Prostate gland (tissue), 2 donors: ENCODE measurements around the gene ATXN10.

Source experiments
- POLR2A ChIP-seq: fragments of 450-650 bp; IDR thresholded peaks from one replicate; pipeline ENCODE4 v1.6.1; 2016; ENCODE audit warnings: antibody characterized with exemption, mild to moderate bottlenecking
- POLR2AphosphoS5 ChIP-seq: sonication (generic); formaldehyde crosslinking; IDR thresholded peaks from one replicate; pipeline ENCODE4 v1.6.1; 2017; ENCODE audit warnings: antibody characterized with exemption
- TF ChIP-seq, protein P1 (sequence below), 4 experiments: fragments of 200-600 bp in 2 of 4; fragments of 450-650 bp in 2 of 4; sonication (generic) in 2 of 4; IDR thresholded peaks; 1 replicate in 3 of 4; 2 replicates in 1 of 4; pipeline ENCODE4 v1.5.1; 2016 to 2019; ENCODE audit warnings: antibody characterized with exemption in 4 of 4, mild to moderate bottlenecking in 2 of 4, moderate library complexity in 2 of 4

DNA sequence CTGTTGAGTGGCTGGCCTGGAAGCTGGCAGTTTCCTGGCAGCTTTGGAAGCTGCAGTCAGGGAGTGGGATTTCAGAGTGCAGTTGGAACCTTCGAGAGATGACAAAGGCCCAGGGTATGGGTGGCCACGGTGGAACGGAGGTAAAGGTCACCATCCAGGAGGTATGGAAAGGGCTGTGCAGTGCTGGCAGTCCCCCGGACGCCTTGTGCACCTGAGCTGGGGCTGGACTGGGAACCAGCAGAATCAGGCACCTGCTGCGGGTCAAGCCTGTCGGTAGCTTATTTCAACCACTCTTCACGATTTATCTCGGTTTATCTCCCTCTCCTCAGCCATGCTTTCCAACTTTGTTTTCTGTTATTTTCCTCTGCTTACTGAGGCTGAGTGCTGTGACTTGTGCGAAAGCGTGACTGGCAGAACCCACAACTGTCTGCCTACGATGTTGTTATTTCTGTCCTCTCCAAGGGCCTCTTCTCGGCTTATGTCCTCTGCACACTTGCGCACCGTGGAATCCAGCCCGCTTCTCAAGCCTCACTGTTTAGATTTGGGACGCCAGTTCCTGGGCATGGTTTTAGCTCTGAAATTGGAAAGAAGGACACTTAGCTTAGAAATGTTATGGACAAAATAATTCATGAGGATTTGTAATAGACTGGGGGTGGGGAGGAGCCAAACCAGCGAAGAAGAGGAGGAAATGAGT is 24.0 kb upstream of the ATXN10 start:
- TF ChIP-seq, protein P1, sequence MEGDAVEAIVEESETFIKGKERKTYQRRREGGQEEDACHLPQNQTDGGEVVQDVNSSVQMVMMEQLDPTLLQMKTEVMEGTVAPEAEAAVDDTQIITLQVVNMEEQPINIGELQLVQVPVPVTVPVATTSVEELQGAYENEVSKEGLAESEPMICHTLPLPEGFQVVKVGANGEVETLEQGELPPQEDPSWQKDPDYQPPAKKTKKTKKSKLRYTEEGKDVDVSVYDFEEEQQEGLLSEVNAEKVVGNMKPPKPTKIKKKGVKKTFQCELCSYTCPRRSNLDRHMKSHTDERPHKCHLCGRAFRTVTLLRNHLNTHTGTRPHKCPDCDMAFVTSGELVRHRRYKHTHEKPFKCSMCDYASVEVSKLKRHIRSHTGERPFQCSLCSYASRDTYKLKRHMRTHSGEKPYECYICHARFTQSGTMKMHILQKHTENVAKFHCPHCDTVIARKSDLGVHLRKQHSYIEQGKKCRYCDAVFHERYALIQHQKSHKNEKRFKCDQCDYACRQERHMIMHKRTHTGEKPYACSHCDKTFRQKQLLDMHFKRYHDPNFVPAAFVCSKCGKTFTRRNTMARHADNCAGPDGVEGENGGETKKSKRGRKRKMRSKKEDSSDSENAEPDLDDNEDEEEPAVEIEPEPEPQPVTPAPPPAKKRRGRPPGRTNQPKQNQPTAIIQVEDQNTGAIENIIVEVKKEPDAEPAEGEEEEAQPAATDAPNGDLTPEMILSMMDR (IDR thresholded peaks at IDR 0.05) = no peak
- no peak for TF ChIP-seq POLR2A
- no peak for TF ChIP-seq POLR2AphosphoS5
